ENCODE results near the gene METTL16. TPM values are rescaled to one million over a fixed set of nuclear protein-coding genes. Genes with fewer than 3 reads are reported as not detected.

The METTL16 gene
- total RNA-seq, 4 donors from 2014 or later: 25.1 to 118 (median 49.3) TPM

DNA sequence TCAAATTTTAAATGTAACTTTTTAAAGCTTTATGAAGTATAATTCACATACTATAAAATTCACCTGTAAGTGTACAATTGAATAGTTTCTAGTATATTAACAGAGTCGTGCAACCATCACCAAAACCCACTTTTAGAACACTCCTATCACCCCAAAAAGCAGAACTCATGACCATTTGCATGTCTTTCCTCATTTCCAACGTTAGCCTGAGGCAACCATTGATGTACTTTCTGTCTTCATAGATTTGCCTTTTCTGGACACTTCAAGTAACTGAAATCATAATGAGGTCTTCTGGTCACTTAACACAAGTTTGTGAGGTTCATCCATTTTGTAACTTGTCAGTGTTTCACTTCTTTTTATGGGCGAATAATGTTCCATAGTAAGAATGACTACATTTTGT is 33.2 kb downstream of the METTL16 start:
- no peak overlapping the region for H3K4me3 ChIP-seq
- no peaks in the 10 kb centered on the region for H3K9me3 ChIP-seq
- TF ChIP-seq POLR2A (IDR thresholded peaks at IDR 0.05) (no peak), CTCF (IDR thresholded peaks at IDR 0.05) (no peak)
- H3K27ac ChIP-seq: no peak overlapping the region
- intact Hi-C loops (cut with DNase I; ENCODE audit: low total_unique reads): no loop called here
- H3K36me3 ChIP-seq: no peaks in the 10 kb centered on the region
- no peak for DNase-seq
- peaks cover 0 to 7% of the 10 kb centered on the region in 2 donors for H3K4me1 ChIP-seq
- H3K27me3 ChIP-seq: no peaks in the 10 kb centered on the region

DNA sequence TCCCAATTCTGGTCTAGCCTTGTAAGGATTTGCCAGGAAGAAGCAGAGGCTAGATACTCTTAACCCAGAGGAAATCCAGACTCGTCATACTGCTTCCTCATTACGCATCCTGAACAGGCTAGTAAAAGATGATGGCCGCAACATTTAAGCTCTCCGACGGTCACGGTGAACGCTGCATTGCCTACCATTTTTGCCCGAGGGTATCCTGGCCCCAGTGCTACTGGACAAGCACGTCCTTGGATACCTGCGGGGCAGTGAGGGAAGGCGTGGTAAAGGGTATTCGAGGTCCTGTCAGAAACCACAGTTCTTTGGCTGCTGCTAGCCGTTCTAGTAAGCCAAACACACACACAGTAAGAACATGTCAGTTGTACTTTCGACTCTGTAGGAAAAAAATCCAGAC is 36.6 kb downstream of the METTL16 start:
- H3K36me3 ChIP-seq: no peaks in the 10 kb centered on the region
- intact Hi-C loops (cut with DNase I; ENCODE audit: low total_unique reads): no loop called here
- no peak overlapping the region for H3K4me3 ChIP-seq
- no peak overlapping the region for H3K27ac ChIP-seq
- H3K27me3 ChIP-seq: no peaks in the 10 kb centered on the region
- no peaks in the 10 kb centered on the region for H3K4me1 ChIP-seq
- TF ChIP-seq CTCF (IDR thresholded peaks at IDR 0.05) (no peak), POLR2A (IDR thresholded peaks at IDR 0.05) (no peak)
- H3K9me3 ChIP-seq: no peaks in the 10 kb centered on the region
- DNase-seq: no peak

- DNase-seq: no peak
- Histone ChIP-seq H3K36me3 (no peaks in the 10 kb centered on the region), H3K27me3 (no peaks in the 10 kb centered on the region), H3K27ac (no peak overlapping the region), H3K4me1 (no peaks in the 10 kb centered on the region), H3K9me3 (no peaks in the 10 kb centered on the region), H3K4me3 (no peak overlapping the region)
- TF ChIP-seq POLR2A (IDR thresholded peaks at IDR 0.05) (no peak), CTCF (IDR thresholded peaks at IDR 0.05) (no peak)
- intact Hi-C loops (cut with DNase I; ENCODE audit: low total_unique reads): no loop called here
Observed at GRCh38 chr17:2474371-2474770, 37.3 kb downstream of the METTL16 start.

- intact Hi-C loops (cut with DNase I; ENCODE audit: low total_unique reads): no loop called here
- H3K9me3 ChIP-seq: no peaks in the 10 kb centered on the region
- H3K4me1 ChIP-seq: no peaks in the 10 kb centered on the region
- H3K4me3 ChIP-seq: no peak overlapping the region
- H3K36me3 ChIP-seq: no peaks in the 10 kb centered on the region
- no peak overlapping the region for H3K27ac ChIP-seq
- DNase-seq: no peak
- H3K27me3 ChIP-seq: no peaks in the 10 kb centered on the region
- no peak for TF ChIP-seq POLR2A (IDR thresholded peaks at IDR 0.05)
- no peak for TF ChIP-seq CTCF (IDR thresholded peaks at IDR 0.05)
Observed at GRCh38 chr17:2468270-2468669, 43.4 kb downstream of the METTL16 start.

DNA sequence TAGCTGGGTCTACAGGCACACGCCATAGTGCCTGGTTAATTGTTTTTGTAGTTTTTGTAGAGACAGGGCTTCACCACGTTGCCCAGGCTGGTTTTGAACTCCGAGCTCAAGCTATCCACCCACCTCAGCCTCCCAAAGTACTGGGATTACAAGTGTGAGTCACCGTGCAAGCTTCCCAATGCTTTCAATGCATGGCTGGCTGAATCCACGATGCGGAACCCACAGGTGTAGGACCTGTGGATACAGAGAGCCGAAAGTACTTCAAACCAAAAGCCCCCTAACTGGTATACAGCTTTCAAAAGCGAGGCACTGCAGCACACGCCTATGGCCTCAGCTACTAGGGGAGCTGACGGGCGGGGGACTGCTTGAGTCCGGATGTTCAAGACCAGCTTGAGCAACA is 44.8 kb downstream of the METTL16 start:
- Histone ChIP-seq H3K4me3 (no peak overlapping the region), H3K4me1 (no peaks in the 10 kb centered on the region), H3K27me3 (no peaks in the 10 kb centered on the region), H3K27ac (no peak overlapping the region), H3K9me3 (no peaks in the 10 kb centered on the region), H3K36me3 (no peaks in the 10 kb centered on the region)
- TF ChIP-seq POLR2A (IDR thresholded peaks at IDR 0.05) (no peak), CTCF (IDR thresholded peaks at IDR 0.05) (no peak)
- DNase-seq: no peak
- intact Hi-C loops (cut with DNase I; ENCODE audit: low total_unique reads): no loop called here

Measured in uterus (tissue), 4 donors.